ENCODE data around the gene ALG11.

Gene ALG11

GRCh38 chr13:51997641-51998330 is 14.4 kb upstream of the ALG11 start:
- no peak for DNase-seq (ENCODE audit: low spot score)

GRCh38 chr13:51998723-51999509 is 13.3 kb upstream of the ALG11 start:
- DNase-seq (ENCODE audit: low spot score), result peak; percentile 39

- DNase-seq (ENCODE audit: low spot score), result no peak
Measured at GRCh38 chr13:51999510-51999911, 12.7 kb upstream of the ALG11 start.

- no peak for DNase-seq (ENCODE audit: low spot score)
Measured at GRCh38 chr13:51999921-52000320, 12.3 kb upstream of the ALG11 start.

- no peak for DNase-seq (ENCODE audit: low spot score)
Measured at GRCh38 chr13:52001120-52001731, 11.0 kb upstream of the ALG11 start.

GRCh38 chr13:52002361-52002760 is 9.8 kb upstream of the ALG11 start:
- DNase-seq (ENCODE audit: low spot score), result no peak

- DNase-seq (ENCODE audit: low spot score), result no peak
Measured at GRCh38 chr13:52003541-52003940, 8.7 kb upstream of the ALG11 start.

GRCh38 chr13:52004511-52005170 is 7.6 kb upstream of the ALG11 start:
- no peak for DNase-seq (ENCODE audit: low spot score)

GRCh38 chr13:52005841-52006522 is 6.2 kb upstream of the ALG11 start:
- DNase-seq (ENCODE audit: low spot score), result no peak

GRCh38 chr13:52006523-52007245 is 5.5 kb upstream of the ALG11 start:
- no peak for DNase-seq (ENCODE audit: low spot score)

- no peak for DNase-seq (ENCODE audit: low spot score)
Measured at GRCh38 chr13:52009946-52010345, 2.3 kb upstream of the ALG11 start.

GRCh38 chr13:52010890-52011631 is 1.1 kb upstream of the ALG11 start, which contains the start of gene ATP7B:
TSS of gene ATP7B (minus strand) at chr13:52011450. CDS start at chr13:52011337, 113 bp downstream.
- no peak for DNase-seq (ENCODE audit: low spot score)

GRCh38 chr13:52012512-52012836 is 276 bp downstream of the ALG11 start:
- no peak for DNase-seq (ENCODE audit: low spot score)

GRCh38 chr13:52016296-52016695 is 4.1 kb downstream of the ALG11 start:
- no peak for DNase-seq (ENCODE audit: low spot score)

GRCh38 chr13:52020191-52020590 is 8.0 kb downstream of the ALG11 start:
- DNase-seq (ENCODE audit: low spot score), result no peak

- DNase-seq (ENCODE audit: low spot score), result no peak
Measured at GRCh38 chr13:52022356-52022755, 10.2 kb downstream of the ALG11 start.

- DNase-seq (ENCODE audit: low spot score), result no peak
Measured at GRCh38 chr13:52024481-52024880, 12.3 kb downstream of the ALG11 start, which contains the start of gene UTP14C. TSS of gene UTP14C (plus strand) at chr13:52024691. CDS start at chr13:52028805, 4,114 bp downstream.

- peak; percentile 43 for DNase-seq (ENCODE audit: low spot score)
Measured at GRCh38 chr13:52025475-52026245, 13.5 kb downstream of the ALG11 start.

- no peak for DNase-seq (ENCODE audit: low spot score)
Measured at GRCh38 chr13:52026246-52026626, 14.0 kb downstream of the ALG11 start.

- DNase-seq (ENCODE audit: low spot score), result no peak
Measured at GRCh38 chr13:52027832-52028231, 15.6 kb downstream of the ALG11 start.

Data from HuH-7.5 (cell line).